A673 (cell line): ENCODE data around the gene LARGE1. TPM values are rescaled to one million over a fixed set of nuclear protein-coding genes. Genes with fewer than 3 reads are reported as not detected.

ENCODE experiments used
- BruUV-seq: library from RNA; stranded (reverse); fragments of 400-500 nt; replicated peaks from 2 replicates; lab custom pipeline; 2021; lab: Mats Ljungman, UMichigan
- CTCF ChIA-PET: fragments of 300-600 bp; sonication (Branson Sonifier 250); formaldehyde crosslinking; loops from one replicate; lab custom pipeline; 2022; ENCODE audit warnings: antibody characterized with exemption; lab: Charles Lee
- POLR2A ChIA-PET: fragments of 300-600 bp; sonication (Branson Sonifier 250); formaldehyde crosslinking; loops from one replicate; lab custom pipeline; 2022; ENCODE audit warnings: antibody characterized with exemption; ENCODE audit not compliant: low non-redundant PET; lab: Charles Lee
- DNase-seq: peaks from one replicate; pipeline ENCODE4 v3.0.0-alpha.2; 2015; ENCODE audit warnings: low spot score
- H3K27ac ChIP-seq: fragments of 200-600 bp; sonication (generic); 2 replicates; pipeline ENCODE4 v1.5.1; 2016; ENCODE audit warnings: mixed run types, low read depth, mild to moderate bottlenecking, mixed read lengths, antibody characterized with exemption, low read length; ENCODE audit not compliant: poor library complexity, severe bottlenecking
- H3K27me3 ChIP-seq: fragments of 200-600 bp; sonication (generic); replicated peaks from 2 replicates; pipeline ENCODE4 v1.6.1; 2017; ENCODE audit warnings: mixed run types, low read depth, mild to moderate bottlenecking, mixed read lengths, antibody characterized with exemption, low read length; ENCODE audit not compliant: insufficient read depth, poor library complexity
- H3K36me3 ChIP-seq: fragments of 200-600 bp; sonication (generic); 2 replicates; pipeline ENCODE4 v1.6.1; 2016; ENCODE audit warnings: mixed run types, mild to moderate bottlenecking, mixed read lengths, antibody characterized with exemption, low read length; ENCODE audit not compliant: insufficient read depth, poor library complexity, severe bottlenecking
- H3K4me1 ChIP-seq: fragments of 200-600 bp; sonication (generic); 2 replicates; pipeline ENCODE4 v1.6.1; 2017; ENCODE audit warnings: mixed run types, mild to moderate bottlenecking, mixed read lengths, antibody characterized with exemption, low read length; ENCODE audit not compliant: insufficient read depth, poor library complexity, severe bottlenecking
- H3K4me3 ChIP-seq: fragments of 200-600 bp; sonication (generic); 2 replicates; pipeline ENCODE4 v1.5.1; 2016; ENCODE audit warnings: low read depth, mixed run types, mild to moderate bottlenecking, mixed read lengths, low read length; ENCODE audit not compliant: poor library complexity, severe bottlenecking
- H3K9me3 ChIP-seq: fragments of 200-600 bp; sonication (generic); 2 replicates; pipeline ENCODE4 v1.6.1; 2016; ENCODE audit warnings: mixed run types, low read depth, mild to moderate bottlenecking, mixed read lengths, antibody characterized with exemption, low read length; ENCODE audit not compliant: poor library complexity, severe bottlenecking
- EZH2 ChIP-seq: fragments of 200-600 bp; sonication (generic); IDR thresholded peaks from 2 replicates; pipeline ENCODE4 v1.6.1; 2017; ENCODE audit warnings: borderline replicate concordance, low read depth, mild to moderate bottlenecking, mixed read lengths, antibody characterized with exemption, low read length; ENCODE audit not compliant: poor library complexity, severe bottlenecking
- intact Hi-C: fragments of 100-400 bp; cut with micrococcal nuclease; formaldehyde crosslinking; loops from one replicate; pipeline ENCODE4 v1.10.0; 2022; ENCODE audit not compliant: unreplicated experiment
- total RNA-seq: library from RNA; stranded (reverse); gene quantifications from 2 replicates; pipeline ENCODE4 v1.2.3, GENCODE V29; 2021
- TF ChIP-seq, protein P1 (sequence below): fragments of 300-800, 200-600 bp; sonication (generic); conservative IDR thresholded peaks from 2 replicates; pipeline ENCODE4 v1.5.1; 2017; ENCODE audit warnings: low read depth, mild to moderate bottlenecking, antibody characterized with exemption, low read length, moderate library complexity, mixed read lengths

LARGE1 gene
- total RNA-seq, 1 experiment from 2014 or later: not detected

DNA sequence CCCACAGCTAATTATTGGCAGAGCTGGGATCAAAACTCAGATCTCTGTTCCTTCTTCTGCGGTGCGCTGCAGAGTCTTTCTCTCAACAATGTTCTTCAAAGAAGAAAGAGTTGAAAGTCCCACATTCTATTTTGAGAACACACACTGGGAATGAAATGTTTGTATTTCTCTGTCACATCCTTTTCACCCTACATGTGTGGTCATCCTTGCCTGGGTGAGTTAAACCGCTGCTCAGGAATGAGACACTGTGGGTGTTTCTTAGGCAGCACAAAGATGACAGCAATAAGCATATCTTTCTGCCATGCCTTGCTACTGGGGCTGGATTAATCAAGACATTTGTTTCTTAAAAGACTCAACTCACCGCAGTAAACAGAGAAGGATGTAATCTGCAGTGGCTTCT, 222.6 kb downstream of the LARGE1 start:
- CTCF ChIA-PET: no interaction called here
- POLR2A ChIA-PET: no interaction called here

DNA sequence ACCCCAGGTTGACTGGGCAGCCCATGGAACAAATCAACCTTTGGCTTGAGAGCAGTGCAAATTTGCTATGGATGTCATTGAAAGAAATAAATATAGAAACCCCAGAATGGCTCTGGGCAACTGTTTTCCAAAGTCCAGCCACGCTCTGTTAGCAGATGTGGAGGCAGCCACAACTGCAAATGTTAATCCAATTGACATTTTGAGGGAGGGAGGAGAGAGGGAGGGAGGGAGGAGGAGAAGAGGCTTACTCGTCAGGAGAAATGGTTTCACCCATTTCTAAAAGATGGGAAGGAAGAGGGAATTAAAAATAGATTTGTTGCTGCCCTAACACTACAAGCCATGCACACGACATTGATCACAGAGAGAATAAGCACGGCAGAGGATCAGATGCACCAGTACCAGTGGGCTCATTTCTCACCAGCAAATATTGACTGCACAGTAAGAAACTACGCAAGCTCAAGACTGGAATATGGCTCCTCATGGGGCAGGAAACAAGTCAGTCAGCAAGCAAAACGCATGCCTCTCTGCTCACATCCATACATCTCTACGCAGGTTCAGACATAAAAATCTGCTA, 229.1 kb downstream of the LARGE1 start:
- no peaks in the 10 kb centered on the region for H3K4me1 ChIP-seq

More for the DNA sequence above, 222.6 kb downstream of the LARGE1 start:
- no peak for DNase-seq
- Histone ChIP-seq H3K9me3 (peaks cover 26% of the 10 kb centered on the region), H3K27me3 (no peaks in the 10 kb centered on the region), H3K27ac (no peak overlapping the region), H3K4me1 (no peaks in the 10 kb centered on the region), H3K36me3 (no peaks in the 10 kb centered on the region), H3K4me3 (no peak overlapping the region)
- BruUV-seq: no TSS peak
- intact Hi-C loops: no loop called here
- TF ChIP-seq, protein P1, sequence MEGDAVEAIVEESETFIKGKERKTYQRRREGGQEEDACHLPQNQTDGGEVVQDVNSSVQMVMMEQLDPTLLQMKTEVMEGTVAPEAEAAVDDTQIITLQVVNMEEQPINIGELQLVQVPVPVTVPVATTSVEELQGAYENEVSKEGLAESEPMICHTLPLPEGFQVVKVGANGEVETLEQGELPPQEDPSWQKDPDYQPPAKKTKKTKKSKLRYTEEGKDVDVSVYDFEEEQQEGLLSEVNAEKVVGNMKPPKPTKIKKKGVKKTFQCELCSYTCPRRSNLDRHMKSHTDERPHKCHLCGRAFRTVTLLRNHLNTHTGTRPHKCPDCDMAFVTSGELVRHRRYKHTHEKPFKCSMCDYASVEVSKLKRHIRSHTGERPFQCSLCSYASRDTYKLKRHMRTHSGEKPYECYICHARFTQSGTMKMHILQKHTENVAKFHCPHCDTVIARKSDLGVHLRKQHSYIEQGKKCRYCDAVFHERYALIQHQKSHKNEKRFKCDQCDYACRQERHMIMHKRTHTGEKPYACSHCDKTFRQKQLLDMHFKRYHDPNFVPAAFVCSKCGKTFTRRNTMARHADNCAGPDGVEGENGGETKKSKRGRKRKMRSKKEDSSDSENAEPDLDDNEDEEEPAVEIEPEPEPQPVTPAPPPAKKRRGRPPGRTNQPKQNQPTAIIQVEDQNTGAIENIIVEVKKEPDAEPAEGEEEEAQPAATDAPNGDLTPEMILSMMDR: no peak
- no peak for TF ChIP-seq EZH2

GRCh38 chr22:33688903-33689302, 231.4 kb downstream of the LARGE1 start:
- no TSS peak for BruUV-seq
- ChIA-PET CTCF (no interaction called here), POLR2A (no interaction called here)
- peaks cover 22% of the 10 kb centered on the region for H3K9me3 ChIP-seq
- TF ChIP-seq, protein P1: no peak
- TF ChIP-seq EZH2: no peak
- intact Hi-C loops: no loop called here
- DNase-seq: no peak
- no peak overlapping the region for H3K4me3 ChIP-seq
- no peaks in the 10 kb centered on the region for H3K27me3 ChIP-seq
- no peaks in the 10 kb centered on the region for H3K36me3 ChIP-seq
- no peaks in the 10 kb centered on the region for H3K4me1 ChIP-seq
- H3K27ac ChIP-seq: no peak overlapping the region

More for the DNA sequence above, 229.1 kb downstream of the LARGE1 start:
- intact Hi-C loops: no loop called here
- no TSS peak for BruUV-seq
- Histone ChIP-seq H3K27ac (no peak overlapping the region), H3K9me3 (peaks cover 19% of the 10 kb centered on the region), H3K36me3 (no peaks in the 10 kb centered on the region), H3K27me3 (no peaks in the 10 kb centered on the region), H3K4me3 (no peak overlapping the region)
- POLR2A ChIA-PET: no interaction called here
- CTCF ChIA-PET: no interaction called here
- TF ChIP-seq EZH2: no peak
- TF ChIP-seq, protein P1: no peak
- no peak for DNase-seq
